WTC11 (cell line): ENCODE data around the gene BTBD19. TPM values are rescaled to one million over a fixed set of nuclear protein-coding genes. Genes with fewer than 3 reads are reported as not detected.

ENCODE experiments used
- CBFB ChIP-seq: sonication (generic); formaldehyde crosslinking; IDR thresholded peaks from 2 replicates; pipeline ENCODE4 v1.8.1; 2022; ENCODE audit warnings: mild to moderate bottlenecking, low read depth, missing genetic modification reagents
- CREM ChIP-seq: sonication (generic); formaldehyde crosslinking; IDR thresholded peaks from 2 replicates; pipeline ENCODE4 v1.8.1; 2022; ENCODE audit warnings: mild to moderate bottlenecking, missing genetic modification reagents, moderate library complexity
- EMX1 ChIP-seq: fragments of 250-450 bp; sonication (Bioruptor Pico); IDR thresholded peaks from 2 replicates; pipeline ENCODE4 v1.8.0; 2021; ENCODE audit warnings: mild to moderate bottlenecking
- ESRRA ChIP-seq: sonication (generic); formaldehyde crosslinking; IDR thresholded peaks from 2 replicates; pipeline ENCODE4 v1.8.1; 2022; ENCODE audit warnings: mild to moderate bottlenecking, missing genetic modification reagents, borderline replicate concordance
- GRHL2 ChIP-seq: fragments of 250-450 bp; sonication (Bioruptor Pico); IDR thresholded peaks from 2 replicates; pipeline ENCODE4 v1.8.0; 2022; ENCODE audit warnings: mild to moderate bottlenecking, moderate library complexity; ENCODE audit not compliant: insufficient replicate concordance, severe bottlenecking
- IRF2 ChIP-seq: sonication (generic); formaldehyde crosslinking; IDR thresholded peaks from 2 replicates; pipeline ENCODE4 v1.8.0; 2022; ENCODE audit warnings: low read depth, missing genetic modification reagents, borderline replicate concordance
- JUN ChIP-seq: sonication (generic); formaldehyde crosslinking; IDR thresholded peaks from 2 replicates; pipeline ENCODE4 v1.8.0; 2023; ENCODE audit warnings: mild to moderate bottlenecking, missing genetic modification reagents
- NFE2L1 ChIP-seq: sonication (generic); formaldehyde crosslinking; IDR thresholded peaks from 2 replicates; pipeline ENCODE4 v1.8.1; 2023; ENCODE audit warnings: missing genetic modification reagents
- NR3C1 ChIP-seq: sonication (generic); formaldehyde crosslinking; conservative IDR thresholded peaks from 2 replicates; pipeline ENCODE4 v1.8.1; 2023; ENCODE audit warnings: low read depth, mild to moderate bottlenecking, missing genetic modification reagents
- RELA ChIP-seq: sonication (generic); formaldehyde crosslinking; IDR thresholded peaks from 2 replicates; pipeline ENCODE4 v1.8.1; 2022; ENCODE audit warnings: missing genetic modification reagents, mild to moderate bottlenecking, borderline replicate concordance
- SMAD3 ChIP-seq: sonication (generic); formaldehyde crosslinking; IDR thresholded peaks from 2 replicates; pipeline ENCODE4 v1.8.0; 2022; ENCODE audit warnings: missing genetic modification reagents, mild to moderate bottlenecking, borderline replicate concordance
- TCF7 ChIP-seq: sonication (generic); formaldehyde crosslinking; IDR thresholded peaks from 2 replicates; pipeline ENCODE4 v1.8.0; 2022; ENCODE audit warnings: mild to moderate bottlenecking, low read depth, missing genetic modification reagents, moderate library complexity
- TEAD1 ChIP-seq: sonication (generic); formaldehyde crosslinking; IDR thresholded peaks from 2 replicates; pipeline ENCODE4 v1.8.0; 2022; ENCODE audit warnings: mild to moderate bottlenecking, missing genetic modification reagents
- TP53 ChIP-seq: sonication (generic); formaldehyde crosslinking; IDR thresholded peaks from 2 replicates; pipeline ENCODE4 v1.8.1; 2023; ENCODE audit warnings: mild to moderate bottlenecking, missing genetic modification reagents
- ZNF121 ChIP-seq: sonication (generic); formaldehyde crosslinking; IDR thresholded peaks from 2 replicates; pipeline ENCODE4 v1.8.0; 2023; ENCODE audit warnings: missing genetic modification reagents
- ZNF138 ChIP-seq: sonication (generic); formaldehyde crosslinking; conservative IDR thresholded peaks from 2 replicates; pipeline ENCODE4 v1.8.1; 2022; ENCODE audit warnings: mild to moderate bottlenecking, moderate library complexity, missing genetic modification reagents
- ZNF671 ChIP-seq: fragments of 250-450 bp; sonication (Bioruptor Pico); IDR thresholded peaks from 2 replicates; pipeline ENCODE4 v1.8.0; 2021; ENCODE audit warnings: mild to moderate bottlenecking
- total RNA-seq: library from RNA; stranded (reverse); gene quantifications from 3 replicates; pipeline ENCODE4 v1.2.3, GENCODE V29; 2021
- TF ChIP-seq, protein P1 (sequence below): sonication (generic); formaldehyde crosslinking; IDR thresholded peaks from 2 replicates; pipeline ENCODE4 v1.8.0; 2023; ENCODE audit warnings: mild to moderate bottlenecking, missing genetic modification reagents
- TF ChIP-seq, protein P2 (sequence below): sonication (generic); formaldehyde crosslinking; IDR thresholded peaks from 2 replicates; pipeline ENCODE4 v1.8.0; 2023; ENCODE audit warnings: missing genetic modification reagents, mild to moderate bottlenecking, borderline replicate concordance
- TF ChIP-seq, protein P3 (sequence below): sonication (generic); formaldehyde crosslinking; IDR thresholded peaks from 2 replicates; pipeline ENCODE4 v1.8.1; 2023; ENCODE audit warnings: mild to moderate bottlenecking, missing genetic modification reagents
- TF ChIP-seq, protein P4 (sequence below): sonication (generic); formaldehyde crosslinking; IDR thresholded peaks from 2 replicates; pipeline ENCODE4 v1.8.1; 2023; ENCODE audit warnings: mild to moderate bottlenecking, missing genetic modification reagents, moderate library complexity
- TF ChIP-seq, protein P5 (sequence below): sonication (generic); formaldehyde crosslinking; IDR thresholded peaks from 2 replicates; pipeline ENCODE4 v1.8.1; 2022; ENCODE audit warnings: mild to moderate bottlenecking, moderate library complexity, missing genetic modification reagents
- TF ChIP-seq, protein P6 (sequence below): sonication (generic); formaldehyde crosslinking; IDR thresholded peaks from 2 replicates; pipeline ENCODE4 v1.8.0; 2022; ENCODE audit warnings: mild to moderate bottlenecking, missing genetic modification reagents
- TF ChIP-seq, protein P7 (sequence below): fragments of 250-450 bp; sonication (Bioruptor Pico); conservative IDR thresholded peaks from 2 replicates; pipeline ENCODE4 v1.9.0; 2021; ENCODE audit warnings: mild to moderate bottlenecking
- TF ChIP-seq, protein P8 (sequence below): sonication (generic); formaldehyde crosslinking; IDR thresholded peaks from 2 replicates; pipeline ENCODE4 v1.8.0; 2023; ENCODE audit warnings: missing genetic modification reagents

The BTBD19 gene
- total RNA-seq, 1 experiment from 2014 or later: 1.7 TPM

DNA sequence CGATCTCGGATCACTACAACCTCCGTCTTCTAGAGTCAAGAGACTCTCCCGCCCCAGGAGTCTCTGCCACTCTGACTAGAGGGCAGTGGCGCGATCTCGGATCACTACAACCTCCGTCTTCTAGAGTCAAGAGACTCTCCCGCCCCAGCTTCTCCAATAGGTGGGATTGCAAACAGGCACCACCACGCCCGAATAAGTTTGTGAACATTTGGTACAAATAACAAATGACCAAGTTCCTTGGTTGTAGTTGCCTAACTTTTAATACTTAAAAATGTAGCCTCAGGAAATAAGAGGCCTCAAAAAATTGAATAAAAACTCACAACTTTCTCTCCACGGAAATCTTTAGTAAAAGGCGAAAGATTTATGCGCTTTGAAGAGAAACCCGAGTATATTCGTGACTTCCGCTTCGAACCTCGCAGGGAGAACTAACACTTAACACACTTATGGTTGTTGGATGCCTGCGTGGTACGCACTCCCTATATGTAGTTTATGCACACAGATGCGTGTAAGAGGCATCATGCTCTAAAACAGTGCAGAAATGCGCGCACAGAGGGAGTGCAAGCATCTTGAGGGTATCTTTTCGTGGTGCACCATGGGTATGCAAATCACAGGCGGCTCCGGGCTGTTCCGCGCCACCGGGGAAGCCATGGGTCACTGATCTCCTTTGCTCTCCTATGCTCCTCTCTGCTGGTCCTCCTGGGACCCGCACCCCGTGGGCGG is 11.4 kb downstream of the BTBD19 start (continued):
- TF ChIP-seq, protein P1, sequence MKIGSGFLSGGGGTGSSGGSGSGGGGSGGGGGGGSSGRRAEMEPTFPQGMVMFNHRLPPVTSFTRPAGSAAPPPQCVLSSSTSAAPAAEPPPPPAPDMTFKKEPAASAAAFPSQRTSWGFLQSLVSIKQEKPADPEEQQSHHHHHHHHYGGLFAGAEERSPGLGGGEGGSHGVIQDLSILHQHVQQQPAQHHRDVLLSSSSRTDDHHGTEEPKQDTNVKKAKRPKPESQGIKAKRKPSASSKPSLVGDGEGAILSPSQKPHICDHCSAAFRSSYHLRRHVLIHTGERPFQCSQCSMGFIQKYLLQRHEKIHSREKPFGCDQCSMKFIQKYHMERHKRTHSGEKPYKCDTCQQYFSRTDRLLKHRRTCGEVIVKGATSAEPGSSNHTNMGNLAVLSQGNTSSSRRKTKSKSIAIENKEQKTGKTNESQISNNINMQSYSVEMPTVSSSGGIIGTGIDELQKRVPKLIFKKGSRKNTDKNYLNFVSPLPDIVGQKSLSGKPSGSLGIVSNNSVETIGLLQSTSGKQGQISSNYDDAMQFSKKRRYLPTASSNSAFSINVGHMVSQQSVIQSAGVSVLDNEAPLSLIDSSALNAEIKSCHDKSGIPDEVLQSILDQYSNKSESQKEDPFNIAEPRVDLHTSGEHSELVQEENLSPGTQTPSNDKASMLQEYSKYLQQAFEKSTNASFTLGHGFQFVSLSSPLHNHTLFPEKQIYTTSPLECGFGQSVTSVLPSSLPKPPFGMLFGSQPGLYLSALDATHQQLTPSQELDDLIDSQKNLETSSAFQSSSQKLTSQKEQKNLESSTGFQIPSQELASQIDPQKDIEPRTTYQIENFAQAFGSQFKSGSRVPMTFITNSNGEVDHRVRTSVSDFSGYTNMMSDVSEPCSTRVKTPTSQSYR (CRISPR knock-in tag): peak; percentile 78; the same call in 1 of the 2 replicates
- TF ChIP-seq IRF2 (CRISPR knock-in tag) (no peak), ZNF138 (CRISPR knock-in tag) (no peak), TCF7 (CRISPR knock-in tag) (no peak), RELA (no peak), ESRRA (CRISPR knock-in tag) (no peak), NR3C1 (CRISPR knock-in tag) (no peak), TP53 (CRISPR knock-in tag) (no peak), NFE2L1 (CRISPR knock-in tag) (0 out of 2 replicates have a peak, but pooled peaks have one; percentile 22), CBFB (CRISPR knock-in tag) (no peak), SMAD3 (peak; percentile 56; the same call in 1 of the 2 replicates), ZNF121 (CRISPR knock-in tag) (no peak), EMX1 (CRISPR knock-in tag) (peak; percentile 98), GRHL2 (no peak), ZNF671 (CRISPR knock-in tag) (peak; percentile 99), JUN (CRISPR knock-in tag) (peak; percentile 77; the same call in 1 of the 2 replicates), TEAD1 (CRISPR knock-in tag) (peak; percentile 96), CREM (CRISPR knock-in tag) (peak; percentile 77; the same call in 1 of the 2 replicates)
- TF ChIP-seq, protein P2, sequence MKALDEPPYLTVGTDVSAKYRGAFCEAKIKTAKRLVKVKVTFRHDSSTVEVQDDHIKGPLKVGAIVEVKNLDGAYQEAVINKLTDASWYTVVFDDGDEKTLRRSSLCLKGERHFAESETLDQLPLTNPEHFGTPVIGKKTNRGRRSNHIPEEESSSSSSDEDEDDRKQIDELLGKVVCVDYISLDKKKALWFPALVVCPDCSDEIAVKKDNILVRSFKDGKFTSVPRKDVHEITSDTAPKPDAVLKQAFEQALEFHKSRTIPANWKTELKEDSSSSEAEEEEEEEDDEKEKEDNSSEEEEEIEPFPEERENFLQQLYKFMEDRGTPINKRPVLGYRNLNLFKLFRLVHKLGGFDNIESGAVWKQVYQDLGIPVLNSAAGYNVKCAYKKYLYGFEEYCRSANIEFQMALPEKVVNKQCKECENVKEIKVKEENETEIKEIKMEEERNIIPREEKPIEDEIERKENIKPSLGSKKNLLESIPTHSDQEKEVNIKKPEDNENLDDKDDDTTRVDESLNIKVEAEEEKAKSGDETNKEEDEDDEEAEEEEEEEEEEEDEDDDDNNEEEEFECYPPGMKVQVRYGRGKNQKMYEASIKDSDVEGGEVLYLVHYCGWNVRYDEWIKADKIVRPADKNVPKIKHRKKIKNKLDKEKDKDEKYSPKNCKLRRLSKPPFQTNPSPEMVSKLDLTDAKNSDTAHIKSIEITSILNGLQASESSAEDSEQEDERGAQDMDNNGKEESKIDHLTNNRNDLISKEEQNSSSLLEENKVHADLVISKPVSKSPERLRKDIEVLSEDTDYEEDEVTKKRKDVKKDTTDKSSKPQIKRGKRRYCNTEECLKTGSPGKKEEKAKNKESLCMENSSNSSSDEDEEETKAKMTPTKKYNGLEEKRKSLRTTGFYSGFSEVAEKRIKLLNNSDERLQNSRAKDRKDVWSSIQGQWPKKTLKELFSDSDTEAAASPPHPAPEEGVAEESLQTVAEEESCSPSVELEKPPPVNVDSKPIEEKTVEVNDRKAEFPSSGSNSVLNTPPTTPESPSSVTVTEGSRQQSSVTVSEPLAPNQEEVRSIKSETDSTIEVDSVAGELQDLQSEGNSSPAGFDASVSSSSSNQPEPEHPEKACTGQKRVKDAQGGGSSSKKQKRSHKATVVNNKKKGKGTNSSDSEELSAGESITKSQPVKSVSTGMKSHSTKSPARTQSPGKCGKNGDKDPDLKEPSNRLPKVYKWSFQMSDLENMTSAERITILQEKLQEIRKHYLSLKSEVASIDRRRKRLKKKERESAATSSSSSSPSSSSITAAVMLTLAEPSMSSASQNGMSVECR (CRISPR knock-in tag): peak; percentile 92
- TF ChIP-seq, protein P3, sequence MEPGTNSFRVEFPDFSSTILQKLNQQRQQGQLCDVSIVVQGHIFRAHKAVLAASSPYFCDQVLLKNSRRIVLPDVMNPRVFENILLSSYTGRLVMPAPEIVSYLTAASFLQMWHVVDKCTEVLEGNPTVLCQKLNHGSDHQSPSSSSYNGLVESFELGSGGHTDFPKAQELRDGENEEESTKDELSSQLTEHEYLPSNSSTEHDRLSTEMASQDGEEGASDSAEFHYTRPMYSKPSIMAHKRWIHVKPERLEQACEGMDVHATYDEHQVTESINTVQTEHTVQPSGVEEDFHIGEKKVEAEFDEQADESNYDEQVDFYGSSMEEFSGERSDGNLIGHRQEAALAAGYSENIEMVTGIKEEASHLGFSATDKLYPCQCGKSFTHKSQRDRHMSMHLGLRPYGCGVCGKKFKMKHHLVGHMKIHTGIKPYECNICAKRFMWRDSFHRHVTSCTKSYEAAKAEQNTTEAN (CRISPR knock-in tag): peak; percentile 50; the same call in 1 of the 2 replicates
- TF ChIP-seq, protein P4, sequence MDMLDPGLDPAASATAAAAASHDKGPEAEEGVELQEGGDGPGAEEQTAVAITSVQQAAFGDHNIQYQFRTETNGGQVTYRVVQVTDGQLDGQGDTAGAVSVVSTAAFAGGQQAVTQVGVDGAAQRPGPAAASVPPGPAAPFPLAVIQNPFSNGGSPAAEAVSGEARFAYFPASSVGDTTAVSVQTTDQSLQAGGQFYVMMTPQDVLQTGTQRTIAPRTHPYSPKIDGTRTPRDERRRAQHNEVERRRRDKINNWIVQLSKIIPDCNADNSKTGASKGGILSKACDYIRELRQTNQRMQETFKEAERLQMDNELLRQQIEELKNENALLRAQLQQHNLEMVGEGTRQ: no peak; the same call in 1 of the 2 replicates
- TF ChIP-seq, protein P5, sequence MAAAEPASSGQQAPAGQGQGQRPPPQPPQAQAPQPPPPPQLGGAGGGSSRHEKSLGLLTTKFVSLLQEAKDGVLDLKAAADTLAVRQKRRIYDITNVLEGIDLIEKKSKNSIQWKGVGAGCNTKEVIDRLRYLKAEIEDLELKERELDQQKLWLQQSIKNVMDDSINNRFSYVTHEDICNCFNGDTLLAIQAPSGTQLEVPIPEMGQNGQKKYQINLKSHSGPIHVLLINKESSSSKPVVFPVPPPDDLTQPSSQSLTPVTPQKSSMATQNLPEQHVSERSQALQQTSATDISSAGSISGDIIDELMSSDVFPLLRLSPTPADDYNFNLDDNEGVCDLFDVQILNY (CRISPR knock-in tag): peak; percentile 37
- TF ChIP-seq, protein P6, sequence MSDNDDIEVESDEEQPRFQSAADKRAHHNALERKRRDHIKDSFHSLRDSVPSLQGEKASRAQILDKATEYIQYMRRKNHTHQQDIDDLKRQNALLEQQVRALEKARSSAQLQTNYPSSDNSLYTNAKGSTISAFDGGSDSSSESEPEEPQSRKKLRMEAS (CRISPR knock-in tag): peak; percentile 66; the same call in 1 of the 2 replicates
- TF ChIP-seq, protein P7, sequence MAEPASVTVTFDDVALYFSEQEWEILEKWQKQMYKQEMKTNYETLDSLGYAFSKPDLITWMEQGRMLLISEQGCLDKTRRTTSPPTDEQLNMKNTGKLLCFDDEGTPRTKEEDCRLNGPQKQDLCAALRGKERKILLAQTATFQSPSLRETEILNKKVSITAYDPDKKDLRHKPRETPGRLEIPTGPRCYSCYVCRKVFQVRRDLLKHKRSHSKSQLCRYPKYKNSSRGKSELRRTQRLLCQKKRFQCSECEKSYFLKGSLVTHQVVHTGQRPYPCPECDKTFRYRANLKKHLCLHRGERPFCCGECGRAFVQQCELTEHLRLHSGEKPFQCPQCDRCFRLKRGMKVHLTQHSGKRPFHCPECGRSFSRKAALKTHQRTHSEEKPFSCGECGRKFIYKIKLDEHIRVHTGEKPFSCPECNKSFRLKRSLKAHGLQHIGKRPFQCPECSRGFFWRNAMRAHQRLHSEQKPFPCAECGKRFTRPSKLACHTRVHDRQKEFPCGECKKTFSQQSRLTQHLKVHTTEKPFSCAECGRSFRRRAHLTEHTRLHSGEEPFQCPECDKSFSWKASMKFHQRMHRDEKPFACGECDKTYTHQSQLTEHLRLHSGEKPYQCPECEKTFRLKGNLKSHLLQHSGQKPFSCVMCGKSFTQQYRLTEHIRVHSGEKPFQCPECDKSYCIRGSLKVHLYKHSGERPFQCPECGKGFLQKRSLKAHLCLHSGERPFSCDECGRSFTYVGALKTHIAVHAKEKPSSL: peak; percentile 99
- TF ChIP-seq, protein P8, sequence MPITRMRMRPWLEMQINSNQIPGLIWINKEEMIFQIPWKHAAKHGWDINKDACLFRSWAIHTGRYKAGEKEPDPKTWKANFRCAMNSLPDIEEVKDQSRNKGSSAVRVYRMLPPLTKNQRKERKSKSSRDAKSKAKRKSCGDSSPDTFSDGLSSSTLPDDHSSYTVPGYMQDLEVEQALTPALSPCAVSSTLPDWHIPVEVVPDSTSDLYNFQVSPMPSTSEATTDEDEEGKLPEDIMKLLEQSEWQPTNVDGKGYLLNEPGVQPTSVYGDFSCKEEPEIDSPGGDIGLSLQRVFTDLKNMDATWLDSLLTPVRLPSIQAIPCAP (CRISPR knock-in tag): peak; percentile 70
